H9 (cell line): ENCODE data around the gene MED23. TPM values are rescaled to one million over a fixed set of nuclear protein-coding genes. Genes with fewer than 3 reads are reported as not detected.

ENCODE experiments used
- DNase-seq: peaks from one replicate; pipeline ENCODE4 v3.0.0-alpha.2; 2017
- H2AFZ ChIP-seq: one replicate; pipeline ENCODE4 v1.6.1; 2013; ENCODE audit warnings: mild to moderate bottlenecking, low read length, control low read depth, moderate library complexity
- H2AK5ac ChIP-seq: 2 replicates; pipeline ENCODE4 v1.6.1; 2013; ENCODE audit warnings: low read length, control low read depth, mixed read lengths; ENCODE audit not compliant: insufficient read length
- H2BK120ac ChIP-seq: one replicate; pipeline ENCODE4 v1.6.1; 2013; ENCODE audit warnings: low read depth, mild to moderate bottlenecking, low read length, control low read depth, inconsistent platforms; ENCODE audit not compliant: poor library complexity, severe bottlenecking
- H2BK12ac ChIP-seq: 2 replicates; pipeline ENCODE4 v1.6.1; 2013; ENCODE audit warnings: low read length, control low read depth, mixed read lengths, low read depth; ENCODE audit not compliant: insufficient read length
- H2BK15ac ChIP-seq: 2 replicates; pipeline ENCODE4 v1.6.1; 2013; ENCODE audit warnings: low read depth, low read length, control low read depth
- H2BK20ac ChIP-seq: one replicate; pipeline ENCODE4 v1.6.1; 2013; ENCODE audit warnings: low read depth, mild to moderate bottlenecking, low read length, control low read depth, inconsistent platforms; ENCODE audit not compliant: poor library complexity, severe bottlenecking
- H2BK5ac ChIP-seq: 2 replicates; pipeline ENCODE4 v1.6.1; 2013; ENCODE audit warnings: low read length, control low read depth, mixed read lengths; ENCODE audit not compliant: insufficient read length
- H3K14ac ChIP-seq: 2 replicates; pipeline ENCODE4 v1.6.1; 2013; ENCODE audit warnings: low read length, control low read depth; ENCODE audit not compliant: insufficient read depth
- H3K18ac ChIP-seq: 2 replicates; pipeline ENCODE4 v1.6.1; 2013; ENCODE audit warnings: low read depth, mild to moderate bottlenecking, mixed read lengths, low read length, control low read depth; ENCODE audit not compliant: insufficient read length
- H3K23ac ChIP-seq: 2 replicates; pipeline ENCODE4 v1.6.1; 2013; ENCODE audit warnings: low read length, control low read depth, mixed read lengths, low read depth; ENCODE audit not compliant: insufficient read length
- H3K23me2 ChIP-seq: 2 replicates; pipeline ENCODE4 v1.6.1; 2013; ENCODE audit warnings: low read depth, mild to moderate bottlenecking, mixed read lengths, low read length, control low read depth; ENCODE audit not compliant: insufficient read length, poor library complexity, severe bottlenecking
- H3K27ac ChIP-seq: 2 replicates; pipeline ENCODE4 v1.5.1; 2013; ENCODE audit warnings: low read length, control low read depth, mixed read lengths, low read depth; ENCODE audit not compliant: insufficient read length
- H3K27me3 ChIP-seq: 2 replicates; pipeline ENCODE4 v1.6.1; 2013; ENCODE audit warnings: low read length, control low read depth, inconsistent platforms; ENCODE audit not compliant: insufficient read depth
- H3K4ac ChIP-seq: 2 replicates; pipeline ENCODE4 v1.6.1; 2013; ENCODE audit warnings: low read depth, mild to moderate bottlenecking, control low read depth, inconsistent platforms, low read length, moderate library complexity
- H3K4me1 ChIP-seq: 2 replicates; pipeline ENCODE4 v1.6.1; 2013; ENCODE audit warnings: low read length, control low read depth, inconsistent platforms; ENCODE audit not compliant: insufficient read depth
- H3K4me2 ChIP-seq: 2 replicates; pipeline ENCODE4 v1.6.1; 2013; ENCODE audit warnings: low read length, control low read depth, mixed read lengths; ENCODE audit not compliant: insufficient read length, insufficient read depth
- H3K56ac ChIP-seq: 2 replicates; pipeline ENCODE4 v1.6.1; 2013; ENCODE audit warnings: low read depth, mild to moderate bottlenecking, mixed read lengths, low read length, control low read depth; ENCODE audit not compliant: insufficient read length
- H3K79me1 ChIP-seq: 2 replicates; pipeline ENCODE4 v1.6.1; 2013; ENCODE audit warnings: low read depth, mild to moderate bottlenecking, moderate library complexity, low read length, control low read depth, inconsistent platforms; ENCODE audit not compliant: insufficient read depth, poor library complexity, severe bottlenecking
- H3K79me2 ChIP-seq: 2 replicates; pipeline ENCODE4 v1.6.1; 2013; ENCODE audit warnings: low read length, control low read depth, inconsistent platforms; ENCODE audit not compliant: insufficient read depth
- H3K9ac ChIP-seq: 2 replicates; pipeline ENCODE4 v1.6.1; 2013; ENCODE audit warnings: low read length, control low read depth, mixed read lengths; ENCODE audit not compliant: insufficient read length; ENCODE audit errors: extremely low read depth
- H3K9me3 ChIP-seq: one replicate; pipeline ENCODE4 v1.6.1; 2013; ENCODE audit warnings: low read depth, low read length, inconsistent platforms; ENCODE audit not compliant: control insufficient read depth
- H3T11ph ChIP-seq: one replicate; pipeline ENCODE4 v1.6.1; 2013; ENCODE audit warnings: mild to moderate bottlenecking, low read length, control low read depth, inconsistent platforms
- H4K20me1 ChIP-seq: one replicate; pipeline ENCODE4 v1.6.1; 2013; ENCODE audit not compliant: control insufficient read depth, insufficient read length, insufficient read depth
- H4K5ac ChIP-seq: 2 replicates; pipeline ENCODE4 v1.6.1; 2013; ENCODE audit warnings: low read depth, mild to moderate bottlenecking, mixed read lengths, low read length, control low read depth; ENCODE audit not compliant: insufficient read length
- H4K8ac ChIP-seq: replicated peaks from 2 replicates; pipeline ENCODE4 v1.6.1; 2013; ENCODE audit warnings: low read length, control low read depth, mixed read lengths, low read depth; ENCODE audit not compliant: insufficient read length
- H4K91ac ChIP-seq: 2 replicates; pipeline ENCODE4 v1.6.1; 2013; ENCODE audit warnings: low read depth, mild to moderate bottlenecking, moderate library complexity, mixed read lengths, low read length, control low read depth; ENCODE audit not compliant: insufficient read length
- H3K27ac Mint-ChIP-seq, 3 experiments: 2 replicates in 2 of 3; 3 replicates in 1 of 3; pipeline ENCODE4 v1.8.0; 2020 to 2021; ENCODE audit warnings: mixed read lengths in 3 of 3, mild to moderate bottlenecking in 1 of 3, moderate library complexity in 1 of 3
- H3K27me3 Mint-ChIP-seq: 2 replicates; pipeline ENCODE4 v1.8.0; 2021; ENCODE audit warnings: low read depth, mild to moderate bottlenecking, moderate library complexity, mixed read lengths
- H3K36me3 Mint-ChIP-seq, 3 experiments: 2 replicates in 2 of 3; 3 replicates in 1 of 3; pipeline ENCODE4 v1.8.0; 2020 to 2021; ENCODE audit warnings: low read depth in 3 of 3, mixed read lengths in 3 of 3; ENCODE audit not compliant: insufficient read depth in 1 of 3
- H3K4me1 Mint-ChIP-seq, 2 experiments: 2 replicates each; pipeline ENCODE4 v1.8.0; 2020; ENCODE audit warnings: mixed read lengths in 2 of 2
- H3K4me3 Mint-ChIP-seq, 2 experiments: 2 replicates in 1 of 2; 3 replicates in 1 of 2; pipeline ENCODE4 v1.8.0; 2020 to 2021; ENCODE audit warnings: mild to moderate bottlenecking in 2 of 2, mixed read lengths in 2 of 2, moderate library complexity in 1 of 2
- H3K9me3 Mint-ChIP-seq, 2 experiments: 2 replicates in 1 of 2; 3 replicates in 1 of 2; pipeline ENCODE4 v1.8.0; 2020; ENCODE audit warnings: mild to moderate bottlenecking in 2 of 2, mixed read lengths in 2 of 2, moderate library complexity in 1 of 2
- CTCF ChIP-seq: fragments of 200-600 bp; sonication (generic); conservative IDR thresholded peaks from 3 replicates; pipeline ENCODE4 v1.8.0; 2021; ENCODE audit warnings: antibody characterized with exemption, mild to moderate bottlenecking
- WGBS: extraction: QIAGEN DNeasy Blood & Tissue Kit; methylation state at CpG from one replicate; pipeline ENCODE4 v1.1.7; 2013; ENCODE audit warnings: missing lambda C conversion rate, low lambda C conversion rate, mixed read lengths; ENCODE audit not compliant: insufficient read length; ENCODE audit errors: extremely low coverage; 5-methylcytosine and 5-hydroxymethylcytosine counted together
- total RNA-seq: library from RNA; stranded (reverse); gene quantifications from 2 replicates; pipeline ENCODE4 v1.2.1, GENCODE V29; 2021

The MED23 gene
- total RNA-seq, 1 experiment from 2014 or later = 16.2 TPM

- TF ChIP-seq CTCF = no peak
- H3K18ac ChIP-seq = no peak overlapping the region
- no peak overlapping the region for H4K91ac ChIP-seq
Observed at GRCh38 chr6:131642565-131642964, 14.5 kb upstream of the MED23 start.

More at GRCh38 chr6:131642565-131642964, 14.5 kb upstream of the MED23 start:
- no peaks in the 10 kb centered on the region for H3K23me2 ChIP-seq
- no peaks in the 10 kb centered on the region for H3K79me1 ChIP-seq
- no peaks in the 10 kb centered on the region for H3K4me1 ChIP-seq
- no peak overlapping the region for H4K8ac ChIP-seq
- no peak overlapping the region for H3K9ac ChIP-seq
- H3K9me3 ChIP-seq = no peaks in the 10 kb centered on the region
- Mint-ChIP-seq H3K27me3 (no peaks in the 10 kb centered on the region), H3K4me3 (no peak overlapping the region), H3K27ac (no peak overlapping the region), H3K36me3 (no peaks in the 10 kb centered on the region), H3K4me1 (no peaks in the 10 kb centered on the region), H3K9me3 (no peaks in the 10 kb centered on the region)
- H4K5ac ChIP-seq = no peak overlapping the region
- no peak overlapping the region for H3K27ac ChIP-seq
- no peaks in the 10 kb centered on the region for H3K79me2 ChIP-seq
- H3K23ac ChIP-seq = no peak overlapping the region
- H3K14ac ChIP-seq = no peak overlapping the region
- H3K56ac ChIP-seq = no peak overlapping the region
- H3T11ph ChIP-seq = no peak overlapping the region
- no peak for DNase-seq
- no peak overlapping the region for H2AFZ ChIP-seq
- H4K20me1 ChIP-seq = no peaks in the 10 kb centered on the region
- H2BK120ac ChIP-seq = no peak overlapping the region
- H3K4ac ChIP-seq = no peak overlapping the region
- H2BK5ac ChIP-seq = no peak overlapping the region
- no peak overlapping the region for H2BK20ac ChIP-seq
- no peaks in the 10 kb centered on the region for H3K27me3 ChIP-seq
- H2BK12ac ChIP-seq = no peak overlapping the region
- H2BK15ac ChIP-seq = no peak overlapping the region
- no peak overlapping the region for H3K4me2 ChIP-seq
- no CpG with 5 or more reads among the region's 6 CpGs for WGBS
- no peak overlapping the region for H2AK5ac ChIP-seq
